ENCODE data around the gene MOGAT1.

Gene MOGAT1

GRCh38 chr2:222652491-222653255 lies 18.8 kb upstream of the MOGAT1 start:
- POLR2A ChIA-PET, result no interaction called here
- H3K4me1 ChIP-seq (ENCODE audit: control insufficient read depth, insufficient read depth, low read length), result peaks cover 6% of the 10 kb centered on the region
- CTCF ChIA-PET, result interaction anchor here (0.5 to 0.7 kb wide), 2 partner anchors 10 to 342 kb away, joined by 3 to 5 read pairs; no protein-coding TSS in a partner anchor
- TF ChIP-seq ZNF692 (tag by site-specific recombination; IDR thresholded peaks at IDR 0.05) (no peak), ZNF555 (tag by site-specific recombination; conservative IDR thresholded peaks at IDR 0.05) (no peak), ZNF138 (tag by site-specific recombination; IDR thresholded peaks at IDR 0.05; ENCODE audit: borderline replicate concordance) (no peak), ZNF398 (tag by site-specific recombination; IDR thresholded peaks at IDR 0.05) (no peak), ZNF548 (tag by site-specific recombination; IDR thresholded peaks at IDR 0.05) (no peak), ZNF335 (tag by site-specific recombination; conservative IDR thresholded peaks at IDR 0.05) (no peak), HOXC10 (CRISPR knock-in tag; IDR thresholded peaks at IDR 0.05) (no peak), ZNF350 (tag by site-specific recombination; IDR thresholded peaks at IDR 0.05) (no peak)
- H3K36me3 ChIP-seq (ENCODE audit: control insufficient read depth in 2 of 2, insufficient read depth in 1 of 2, low read length in 2 of 2), result peaks cover 4 to 30% of the 10 kb centered on the region in 2 experiments; a peak in 2 of 3 replicates
- no peaks in the 10 kb centered on the region for H3K9me3 ChIP-seq (ENCODE audit: control insufficient read depth, insufficient read depth, low read depth, low read length)
- H3K4me3 ChIP-seq (ENCODE audit: low read depth, low read length), result no peak overlapping the region
- no peak overlapping the region for H3K27ac ChIP-seq (ENCODE audit: extremely low read depth, low read depth, low read length)

- Histone ChIP-seq H3K4me1 (ENCODE audit: control insufficient read depth, insufficient read depth, low read length) (peaks cover 6% of the 10 kb centered on the region), H3K4me3 (ENCODE audit: low read depth, low read length) (no peak overlapping the region), H3K36me3 (ENCODE audit: control insufficient read depth in 2 of 2, insufficient read depth in 1 of 2, low read length in 2 of 2) (peaks cover under 1 to 24% of the 10 kb centered on the region in 2 experiments; a peak in 2 of 3 replicates), H3K27ac (ENCODE audit: extremely low read depth, low read depth, low read length) (no peak overlapping the region), H3K9me3 (ENCODE audit: control insufficient read depth, insufficient read depth, low read depth, low read length) (no peaks in the 10 kb centered on the region)
- TF ChIP-seq ZNF610 (tag by site-specific recombination; IDR thresholded peaks at IDR 0.05; ENCODE audit: borderline replicate concordance) (no peak), ZNF513 (tag by site-specific recombination; IDR thresholded peaks at IDR 0.05) (no peak), ZNF596 (tag by site-specific recombination; IDR thresholded peaks at IDR 0.05) (no peak), ZNF837 (tag by site-specific recombination; IDR thresholded peaks at IDR 0.05) (no peak), ZNF623 (tag by site-specific recombination; IDR thresholded peaks at IDR 0.05) (no peak), ZNF16 (tag by site-specific recombination; IDR thresholded peaks at IDR 0.05; ENCODE audit: low read depth) (no peak), ZNF549 (tag by site-specific recombination; IDR thresholded peaks at IDR 0.05) (no peak), ZNF335 (tag by site-specific recombination; conservative IDR thresholded peaks at IDR 0.05) (no peak), ZNF112 (tag by site-specific recombination; IDR thresholded peaks at IDR 0.05) (no peak), ZNF518A (tag by site-specific recombination; conservative IDR thresholded peaks at IDR 0.05; ENCODE audit: low read depth) (no peak), ZBTB21 (tag by site-specific recombination; IDR thresholded peaks at IDR 0.05) (no peak), HIC1 (tag by site-specific recombination; IDR thresholded peaks at IDR 0.05) (no peak), KLF8 (tag by site-specific recombination; IDR thresholded peaks at IDR 0.05) (no peak)
- ChIA-PET CTCF (interaction anchor here (0.5 to 1.2 kb wide), 2 partner anchors 37 to 343 kb away, joined by 3 read pairs; no protein-coding TSS in a partner anchor), POLR2A (no interaction called here)
These were observed 18.2 kb upstream of the MOGAT1 start for GRCh38 chr2:222653280-222653679.

All from HEK293 (cell line).